ENCODE measurements around the gene KCNAB1.

DNA sequence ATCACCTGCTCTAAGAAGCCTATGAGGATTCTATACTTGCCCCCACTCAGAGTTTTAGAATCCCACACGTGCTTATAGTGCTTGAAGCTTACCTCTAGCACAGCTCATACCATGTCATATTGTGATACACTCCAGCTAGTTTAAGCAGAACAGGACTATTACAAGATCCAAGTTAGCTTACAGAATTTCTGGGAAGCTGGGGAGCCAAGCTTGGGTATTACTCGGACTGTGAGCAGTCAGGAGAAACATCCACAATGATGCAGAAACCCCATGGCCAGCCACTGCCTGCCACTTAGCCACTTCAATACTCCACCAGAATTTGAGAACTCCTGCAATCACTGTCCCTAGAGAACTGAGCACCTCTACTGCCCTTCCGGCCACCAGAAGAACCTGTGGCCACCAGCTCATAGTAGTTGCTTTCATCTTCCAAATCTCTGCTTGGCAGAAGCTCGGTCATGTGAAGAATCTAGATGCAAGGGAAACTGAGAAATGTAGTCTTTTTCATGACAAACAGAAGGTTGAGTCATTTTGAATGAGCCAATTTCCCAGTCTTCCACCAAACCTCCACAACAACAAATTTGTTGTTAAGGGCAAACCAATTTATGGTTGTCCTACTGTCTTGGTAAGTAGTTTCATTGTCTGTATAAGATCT, 462.3 kb downstream of the KCNAB1 start:
- TF ChIP-seq POLR2A (IDR thresholded peaks at IDR 0.05; ENCODE audit: borderline replicate concordance, extremely low read depth, insufficient read depth, insufficient read length) = no peak
- TF ChIP-seq, protein P1, sequence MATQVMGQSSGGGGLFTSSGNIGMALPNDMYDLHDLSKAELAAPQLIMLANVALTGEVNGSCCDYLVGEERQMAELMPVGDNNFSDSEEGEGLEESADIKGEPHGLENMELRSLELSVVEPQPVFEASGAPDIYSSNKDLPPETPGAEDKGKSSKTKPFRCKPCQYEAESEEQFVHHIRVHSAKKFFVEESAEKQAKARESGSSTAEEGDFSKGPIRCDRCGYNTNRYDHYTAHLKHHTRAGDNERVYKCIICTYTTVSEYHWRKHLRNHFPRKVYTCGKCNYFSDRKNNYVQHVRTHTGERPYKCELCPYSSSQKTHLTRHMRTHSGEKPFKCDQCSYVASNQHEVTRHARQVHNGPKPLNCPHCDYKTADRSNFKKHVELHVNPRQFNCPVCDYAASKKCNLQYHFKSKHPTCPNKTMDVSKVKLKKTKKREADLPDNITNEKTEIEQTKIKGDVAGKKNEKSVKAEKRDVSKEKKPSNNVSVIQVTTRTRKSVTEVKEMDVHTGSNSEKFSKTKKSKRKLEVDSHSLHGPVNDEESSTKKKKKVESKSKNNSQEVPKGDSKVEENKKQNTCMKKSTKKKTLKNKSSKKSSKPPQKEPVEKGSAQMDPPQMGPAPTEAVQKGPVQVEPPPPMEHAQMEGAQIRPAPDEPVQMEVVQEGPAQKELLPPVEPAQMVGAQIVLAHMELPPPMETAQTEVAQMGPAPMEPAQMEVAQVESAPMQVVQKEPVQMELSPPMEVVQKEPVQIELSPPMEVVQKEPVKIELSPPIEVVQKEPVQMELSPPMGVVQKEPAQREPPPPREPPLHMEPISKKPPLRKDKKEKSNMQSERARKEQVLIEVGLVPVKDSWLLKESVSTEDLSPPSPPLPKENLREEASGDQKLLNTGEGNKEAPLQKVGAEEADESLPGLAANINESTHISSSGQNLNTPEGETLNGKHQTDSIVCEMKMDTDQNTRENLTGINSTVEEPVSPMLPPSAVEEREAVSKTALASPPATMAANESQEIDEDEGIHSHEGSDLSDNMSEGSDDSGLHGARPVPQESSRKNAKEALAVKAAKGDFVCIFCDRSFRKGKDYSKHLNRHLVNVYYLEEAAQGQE (IDR thresholded peaks at IDR 0.05; ENCODE audit: low read depth) = no peak

Data from HCT116 (cell line).